Left cardiac atrium (tissue), 4 donors: ENCODE measurements around the gene DOK5. TPM values are rescaled to one million over a fixed set of nuclear protein-coding genes. Genes with fewer than 3 reads are reported as not detected.
"Not testable (repeated sequence)": the region's sequence is repeated elsewhere in the genome, so short reads cannot be mapped to it uniquely, and the experiment has no call there.

Source experiments
- ATAC-seq, 2 donors: fragments of 200-7000 bp; cut with Tn5 transposase; one replicate each; pipeline ENCODE4 v1.9.1; 2020; ENCODE audit warnings: mild to moderate bottlenecking in 2 of 2, moderate library complexity in 2 of 2
- DNase-seq: peaks from one replicate; pipeline ENCODE4 v3.0.0-alpha.2; 2020
- intact Hi-C, 2 donors: fragments of 100-400 bp; cut with DNase I; formaldehyde crosslinking; loops; one replicate each; pipeline versions ENCODE4 v1.14.1 to v1.15.1; 2022 to 2023
- total RNA-seq, 2 donors: library from RNA; stranded (reverse); fragmentation: NEBNext Ultra II Directional; extraction: Animal tissue kit (Norgen Biotek cat#: 25700); gene quantifications; one replicate each; pipeline ENCODE4 v1.2.1, GENCODE V29; 2021
- donor health status: DM: no; HTN: yes; CAD: no.
- donor health status: DM: no; HTN: yes; CAD: no; lungs with severe emphysema.
- donor health status: DM: yes; HTN: yes; CAD: no.
- donor health status: Dilated cardiomyopathy.

Gene DOK5
- total RNA-seq, 2 donors from 2014 or later: 10.9 to 14.3 TPM

DNA sequence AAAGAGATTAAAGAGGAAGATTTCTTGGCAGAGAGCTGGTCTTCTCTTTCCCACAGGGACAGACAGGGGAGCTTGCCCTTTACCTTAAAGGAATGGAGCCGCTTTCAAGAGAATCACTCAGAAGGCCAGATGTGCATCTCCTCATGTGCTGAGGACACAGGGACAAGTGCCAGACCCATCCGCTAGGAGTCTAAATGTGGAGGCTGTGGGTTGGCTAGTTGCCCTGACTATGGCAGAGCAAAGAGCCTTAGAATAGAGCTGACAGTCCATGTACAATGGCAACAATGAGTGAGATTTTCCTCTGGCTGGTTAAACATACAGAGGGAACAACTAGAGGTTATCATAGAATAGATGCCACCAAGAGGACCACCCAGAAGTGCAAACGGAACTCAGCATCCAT is 7.3 kb upstream of the DOK5 start:
- DNase-seq: no peak
- ATAC-seq: peak in 1 of 2 donors; percentile 68
- intact Hi-C loops: no loop called here

DNA sequence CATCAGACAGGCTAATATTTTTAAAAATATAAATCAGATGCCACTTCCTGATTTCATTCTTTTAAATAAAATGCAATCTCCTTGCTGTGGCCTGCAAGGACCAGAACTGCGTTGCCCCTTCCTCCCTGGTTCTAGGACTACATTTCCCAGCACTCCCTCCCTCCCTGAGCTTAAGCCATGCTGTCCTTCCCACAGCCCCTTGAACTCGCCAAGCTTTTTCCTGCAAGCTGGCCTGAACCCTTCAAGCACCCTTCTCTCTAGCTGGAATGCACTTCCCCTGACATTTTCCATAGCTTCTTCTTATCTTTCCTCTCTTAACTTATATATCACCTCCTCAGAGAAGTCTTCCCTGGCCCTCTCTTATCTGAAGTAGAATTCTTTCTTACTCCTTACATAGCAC is 6.1 kb upstream of the DOK5 start:
- ATAC-seq (peak; percentile 54 to 60), DNase-seq (no peak)
- intact Hi-C loops: no loop called here

GRCh38 chr20:54469952-54470351 is 5.4 kb upstream of the DOK5 start:
- no peak for DNase-seq
- peak in 1 of 2 donors; percentile 41 for ATAC-seq
- intact Hi-C loops: no loop called here

DNA sequence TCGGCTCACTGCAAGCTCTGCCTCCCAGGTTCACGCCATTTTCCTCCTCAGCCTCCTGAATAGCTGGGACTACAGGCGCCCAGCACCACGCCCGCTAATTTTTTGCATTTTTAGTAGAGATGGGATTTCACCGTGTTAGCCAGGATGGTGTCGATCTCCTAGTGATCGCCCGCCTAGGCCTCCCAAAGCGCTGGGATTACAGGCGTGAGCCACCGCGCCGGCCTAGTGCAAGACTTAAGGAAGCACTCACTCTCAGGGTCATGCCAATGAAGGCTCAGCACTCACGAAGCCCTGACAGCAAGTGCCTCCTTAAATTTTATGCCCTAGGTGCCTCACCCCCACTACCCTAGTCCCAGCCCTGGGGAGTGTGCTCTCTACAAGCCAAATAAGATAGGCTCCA is 4.7 kb upstream of the DOK5 start:
- DNase-seq (no peak), ATAC-seq (no peak)
- intact Hi-C loops: no loop called here

DNA sequence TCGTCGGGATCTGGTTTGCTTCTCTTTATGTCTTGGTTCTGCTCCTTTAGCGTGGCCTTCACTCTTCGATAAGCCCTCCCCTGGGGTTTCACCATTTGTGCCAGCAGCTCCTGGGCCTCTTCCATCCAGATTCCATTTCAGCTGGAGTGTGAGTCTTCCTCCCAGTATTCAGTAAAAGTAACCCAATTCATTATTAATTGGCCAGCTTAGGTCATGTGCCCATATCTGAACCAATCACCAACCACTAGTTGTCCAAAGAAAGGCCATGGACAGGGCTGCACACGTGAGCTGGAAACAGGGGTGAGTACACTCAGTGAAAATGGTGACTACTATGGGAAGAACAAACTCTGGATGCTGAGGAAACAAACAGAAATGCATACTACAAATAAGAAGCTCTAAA is 2.8 kb upstream of the DOK5 start:
- ATAC-seq: no peak
- intact Hi-C loops: no loop called here
- no peak for DNase-seq

GRCh38 chr20:54473340-54473739 is 2.1 kb upstream of the DOK5 start:
- DNase-seq (no peak), ATAC-seq (no peak)
- intact Hi-C loops: no loop called here

DNA sequence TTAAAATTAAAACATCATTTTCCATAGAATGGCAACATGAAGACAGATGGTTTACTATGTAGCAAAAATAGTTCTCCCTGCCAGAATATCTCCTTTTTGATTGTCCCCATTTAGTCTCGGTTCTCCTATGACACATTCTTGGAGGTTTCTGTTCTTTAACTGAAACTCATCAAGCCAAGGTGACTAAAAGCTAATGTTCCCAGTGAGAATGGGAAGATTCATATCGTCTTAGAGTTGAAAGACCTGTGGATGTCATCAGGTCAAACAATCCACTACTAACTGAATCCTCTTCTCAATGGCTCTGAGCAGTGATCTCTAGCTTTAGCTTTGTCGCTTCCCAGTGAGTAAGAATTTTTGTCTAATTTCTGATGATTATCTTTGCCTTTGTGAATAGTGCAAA is 1.3 kb upstream of the DOK5 start:
- intact Hi-C loops: no loop called here
- ATAC-seq (no peak), DNase-seq (no peak)

- peak in 1 of 2 donors; percentile 35 for ATAC-seq
- DNase-seq: no peak
- intact Hi-C loops: loop anchor here in 1 of 2 donors (5.0 kb wide), 1 partner anchor 172 kb away; no protein-coding TSS in a partner anchor
These were observed 527 bp upstream of the DOK5 start for GRCh38 chr20:54474866-54475265.

- peak; percentile 22 for DNase-seq
- intact Hi-C loops: loop anchor here in 1 of 2 donors (5.0 kb wide), 1 partner anchor 171 kb away; no protein-coding TSS in a partner anchor
- ATAC-seq: no peak
These were observed 996 bp downstream of the DOK5 start for GRCh38 chr20:54476169-54477009.

DNA sequence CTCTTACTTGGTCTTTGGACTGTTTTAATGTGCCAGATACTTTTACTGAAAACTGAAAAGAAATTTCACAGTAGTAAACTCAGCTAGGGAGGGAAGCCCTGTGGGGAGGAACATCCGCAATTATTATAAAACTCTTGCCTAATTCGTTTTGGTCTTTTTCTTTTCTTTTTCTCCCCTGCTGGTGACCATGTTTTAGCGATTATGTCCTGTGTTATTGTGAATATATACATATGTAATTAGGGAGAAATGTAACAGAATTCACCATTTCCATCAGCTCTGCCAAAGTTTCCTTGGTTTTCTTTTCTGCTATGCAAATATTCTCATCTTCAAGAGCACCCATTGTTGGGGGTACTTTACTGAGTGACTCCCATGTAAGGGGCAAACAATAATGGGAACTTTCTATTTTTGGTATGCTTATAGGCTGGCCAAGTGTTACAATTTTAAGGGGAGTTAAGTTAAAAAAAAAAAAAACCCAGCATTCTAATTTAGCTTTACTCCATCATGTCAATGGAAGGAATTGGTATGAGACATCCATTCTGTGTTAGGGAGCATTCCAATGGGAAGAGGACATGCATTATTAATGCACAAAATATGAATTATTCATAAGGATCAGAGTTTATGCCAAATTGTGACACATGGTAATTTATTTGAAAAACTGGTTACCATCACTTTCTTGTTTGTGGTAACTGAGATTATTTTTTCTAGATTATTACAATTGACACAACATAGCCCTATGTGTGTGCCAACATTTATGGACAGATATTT is 2.0 kb downstream of the DOK5 start:
- intact Hi-C loops: loop anchor here in 1 of 2 donors (5.0 kb wide), 1 partner anchor 170 kb away; no protein-coding TSS in a partner anchor
- DNase-seq (no peak), ATAC-seq (no peak)

GRCh38 chr20:54479138-54479906 is 3.9 kb downstream of the DOK5 start:
- no peak for DNase-seq
- intact Hi-C loops: loop anchor here in 1 of 2 donors (5.0 kb wide), 1 partner anchor 168 kb away; no protein-coding TSS in a partner anchor
- no peak for ATAC-seq

DNA sequence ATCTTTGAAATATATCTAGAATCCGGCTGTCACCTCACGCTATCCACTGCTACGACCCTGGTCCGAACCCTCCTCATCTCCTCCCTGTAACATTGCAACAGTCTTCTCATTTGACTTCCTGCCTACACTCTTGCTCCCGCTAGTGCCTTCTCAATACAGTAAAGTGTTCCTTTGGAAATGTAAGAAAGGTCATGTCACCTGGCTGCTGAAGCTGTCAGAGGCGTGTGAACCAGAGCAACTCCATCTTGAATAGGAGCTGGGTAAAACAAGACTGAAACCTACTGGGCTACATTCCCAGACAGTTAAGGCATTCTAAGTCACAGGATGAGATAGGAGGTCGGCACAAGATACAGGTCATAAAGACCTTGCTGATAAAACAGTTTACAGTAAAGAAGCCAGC is 4.5 kb downstream of the DOK5 start:
- intact Hi-C loops: loop anchor here in 1 of 2 donors (5.0 kb wide), 1 partner anchor 167 kb away; no protein-coding TSS in a partner anchor
- not testable (repeated sequence) for DNase-seq, ATAC-seq

- no peak for ATAC-seq
- intact Hi-C loops: no loop called here
- no peak for DNase-seq
These were observed 6.0 kb downstream of the DOK5 start for GRCh38 chr20:54481442-54481841.

DNA sequence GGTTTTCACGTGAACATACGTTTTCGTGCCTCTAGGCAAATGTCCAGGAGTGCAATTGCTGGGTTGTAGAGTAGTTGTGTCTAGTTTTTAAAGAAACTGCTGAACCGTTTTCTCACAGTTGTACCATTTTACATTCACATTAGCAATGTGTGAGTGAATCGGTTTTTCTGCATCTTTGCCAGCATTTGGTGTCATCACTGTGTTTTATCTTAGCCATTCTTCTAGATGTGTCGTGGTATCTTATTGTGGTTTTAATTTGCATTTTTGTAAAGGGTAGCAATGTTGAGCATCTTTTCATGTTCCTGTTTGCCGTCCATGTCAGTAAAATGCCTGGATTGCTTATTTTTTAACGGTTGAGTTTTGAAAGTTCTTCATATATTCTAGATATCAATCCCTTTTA is 10.2 kb downstream of the DOK5 start:
- intact Hi-C loops: no loop called here
- ATAC-seq: no peak
- DNase-seq: no peak

- ATAC-seq (no peak), DNase-seq (no peak)
- intact Hi-C loops: no loop called here
These were observed 11.2 kb downstream of the DOK5 start for GRCh38 chr20:54486585-54486984.

- DNase-seq (no peak), ATAC-seq (no peak)
- intact Hi-C loops: no loop called here
These were observed 13.0 kb downstream of the DOK5 start for GRCh38 chr20:54488442-54488841.

DNA sequence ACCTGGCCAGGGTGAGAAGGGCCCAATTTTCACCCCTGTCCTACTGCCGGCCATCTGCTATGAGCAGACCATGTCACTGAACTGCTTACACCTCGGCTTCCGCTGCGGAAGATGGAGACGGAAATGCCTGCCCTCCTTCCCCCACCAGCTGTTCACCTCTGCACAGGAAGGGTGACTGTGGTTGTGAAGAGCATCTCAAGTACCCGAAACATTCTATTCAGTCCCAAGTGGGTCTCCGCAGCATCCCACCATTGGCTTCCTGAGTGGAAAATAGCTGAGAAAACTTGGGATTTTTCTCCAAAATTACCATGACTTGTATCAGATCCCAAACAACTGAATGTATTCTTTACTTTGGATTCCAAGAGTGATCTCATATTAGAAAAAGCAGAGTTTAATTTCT is 16.1 kb downstream of the DOK5 start:
- ATAC-seq: no peak
- intact Hi-C loops: no loop called here
- no peak for DNase-seq

- DNase-seq: no peak
- intact Hi-C loops: no loop called here
- no peak for ATAC-seq
These were observed 19.1 kb downstream of the DOK5 start for GRCh38 chr20:54494303-54495006.
